Measurements from ENCODE around the gene KCNJ10.

KCNJ10 gene

GRCh38 chr1:160018347-160018746 is 51.6 kb downstream of the KCNJ10 start:
- DNase-seq (ENCODE audit: low read depth, low spot score), result no peak
- H3K4me3 ChIP-seq (ENCODE audit: low read depth, low read length), result no peak overlapping the region
- POLR2A ChIA-PET, result interaction anchor here (0.6 kb wide), 1 partner anchor 77 kb away, joined by 3 read pairs; no protein-coding TSS in a partner anchor
- TF ChIP-seq CTCF (IDR thresholded peaks at IDR 0.05; ENCODE audit: insufficient read depth, low read length, missing control alignments), result no peak
- CTCF ChIA-PET, result interaction anchor here (0.6 to 23.4 kb wide), 5 partner anchors 11 to 1491 kb away, joined by 3 to 1031 read pairs (median 4); partner anchors contain the start of gene TAGLN2

GRCh38 chr1:160017592-160017991 is 52.4 kb downstream of the KCNJ10 start:
- CTCF ChIA-PET, result interaction anchor here (1.0 to 23.4 kb wide), 4 partner anchors 10 to 88 kb away, joined by 3 to 1031 read pairs (median 78); partner anchors contain the start of gene TAGLN2
- POLR2A ChIA-PET, result no interaction called here
- no peak for TF ChIP-seq CTCF (IDR thresholded peaks at IDR 0.05; ENCODE audit: insufficient read depth, low read length, missing control alignments)

GRCh38 chr1:160011781-160012180 is 58.2 kb downstream of the KCNJ10 start:
- ChIA-PET POLR2A (no interaction called here), CTCF (interaction anchor here (23.4 kb wide), 1 partner anchor 82 kb away, joined by 1031 read pairs; the partner anchor contains the start of gene TAGLN2)
- no peak overlapping the region for H3K4me3 ChIP-seq (ENCODE audit: low read depth, low read length)
- TF ChIP-seq CTCF (IDR thresholded peaks at IDR 0.05; ENCODE audit: insufficient read depth, low read length, missing control alignments), result no peak
- no peak for DNase-seq (ENCODE audit: low read depth, low spot score)

More at GRCh38 chr1:160017592-160017991, 52.4 kb downstream of the KCNJ10 start:
- DNase-seq (ENCODE audit: low read depth, low spot score), result no peak
- H3K4me3 ChIP-seq (ENCODE audit: low read depth, low read length), result no peak overlapping the region

- ChIA-PET POLR2A (no interaction called here), CTCF (interaction anchor here (3.2 to 23.4 kb wide), 7 partner anchors 8 to 210 kb away, joined by 34 to 1031 read pairs (median 164); partner anchors contain the start of genes FCRL6, IGSF9, SLAMF9 and TAGLN2)
- DNase-seq (ENCODE audit: low read depth, low spot score), result no peak
- TF ChIP-seq CTCF (IDR thresholded peaks at IDR 0.05; ENCODE audit: insufficient read depth, low read length, missing control alignments), result no peak
- H3K4me3 ChIP-seq (ENCODE audit: low read depth, low read length), result no peak overlapping the region
These were observed 60.2 kb downstream of the KCNJ10 start for GRCh38 chr1:160009801-160010200.

GRCh38 chr1:160009081-160009480 is 60.9 kb downstream of the KCNJ10 start:
- ChIA-PET POLR2A (interaction anchor here (0.5 kb wide), 1 partner anchor 41 kb away, joined by 3 read pairs; no protein-coding TSS in a partner anchor), CTCF (interaction anchor here (0.6 to 23.4 kb wide), 10 partner anchors 8 to 210 kb away, joined by 3 to 1031 read pairs (median 134); partner anchors contain the start of genes FCRL6, IGSF9, SLAMF9 and TAGLN2)
- no peak overlapping the region for H3K4me3 ChIP-seq (ENCODE audit: low read depth, low read length)
- no peak for TF ChIP-seq CTCF (IDR thresholded peaks at IDR 0.05; ENCODE audit: insufficient read depth, low read length, missing control alignments)
- no peak for DNase-seq (ENCODE audit: low read depth, low spot score)

GRCh38 chr1:160007577-160008200 is 62.3 kb downstream of the KCNJ10 start:
- ChIA-PET POLR2A (interaction anchor here (0.6 to 0.7 kb wide), 2 partner anchors 24 to 92 kb away, joined by 3 to 5 read pairs; no protein-coding TSS in a partner anchor), CTCF (interaction anchor here (0.5 to 23.4 kb wide), 63 partner anchors 9 to 875 kb away, joined by 3 to 1031 read pairs (median 6); partner anchors contain the start of genes FCRL6, IGSF9, KCNJ10 and PIGM)
- peak; percentile 34 for TF ChIP-seq CTCF (IDR thresholded peaks at IDR 0.05; ENCODE audit: insufficient read depth, low read length, missing control alignments)
- no peak overlapping the region for H3K4me3 ChIP-seq (ENCODE audit: low read depth, low read length)
- no peak for DNase-seq (ENCODE audit: low read depth, low spot score)

Measured in AG04449 (cell line).